Stimulated activated memory B cell treated with anti-CD40 and anti-IgM and Interleukin-4, amounts not matched to agents 10 μg/mL and 1 μg/mL and 100 μg/mL, for 72 hours (primary cell): ENCODE data around the gene TMEM114.

Experiments
- ATAC-seq: fragments of 150-1000 bp; cut with Tn5 transposase; 2 replicates; pipeline ENCODE4 v1.10.0; 2021
- H3K27ac Mint-ChIP-seq: one replicate; pipeline ENCODE4 v1.8.0; 2022; ENCODE audit warnings: mild to moderate bottlenecking, mixed read lengths
- H3K27me3 Mint-ChIP-seq: one replicate; pipeline ENCODE4 v1.8.0; 2022; ENCODE audit warnings: mixed read lengths
- H3K36me3 Mint-ChIP-seq: one replicate; pipeline ENCODE4 v1.8.0; 2022; ENCODE audit warnings: mixed read lengths
- H3K4me1 Mint-ChIP-seq: one replicate; pipeline ENCODE4 v1.8.0; 2022; ENCODE audit warnings: mixed read lengths
- H3K4me3 Mint-ChIP-seq: one replicate; pipeline ENCODE4 v1.8.0; 2022; ENCODE audit warnings: mild to moderate bottlenecking, moderate library complexity, mixed read lengths
- H3K9me3 Mint-ChIP-seq: one replicate; pipeline ENCODE4 v1.8.0; 2022; ENCODE audit warnings: mixed read lengths

Gene TMEM114

GRCh38 chr16:8589057-8589899 is 1.0 kb downstream of the TMEM114 start:
- Mint-ChIP-seq H3K9me3 (peaks cover under 1% of the 10 kb centered on the region), H3K27me3 (peaks cover 19% of the 10 kb centered on the region), H3K4me3 (peak overlapping the region; percentile 27), H3K36me3 (no peaks in the 10 kb centered on the region), H3K4me1 (peaks cover 12% of the 10 kb centered on the region), H3K27ac (no peak overlapping the region)
- ATAC-seq, result no peak

- H3K4me3 Mint-ChIP-seq, result no peak overlapping the region
- peaks cover 2% of the 10 kb centered on the region for H3K9me3 Mint-ChIP-seq
- ATAC-seq, result no peak
- no peak overlapping the region for H3K27ac Mint-ChIP-seq
- peaks cover 10% of the 10 kb centered on the region for H3K4me1 Mint-ChIP-seq
- peaks cover 17% of the 10 kb centered on the region for H3K27me3 Mint-ChIP-seq
- H3K36me3 Mint-ChIP-seq, result no peaks in the 10 kb centered on the region
Observed at GRCh38 chr16:8588682-8589056, 1.6 kb downstream of the TMEM114 start.

GRCh38 chr16:8587065-8587464 is 3.2 kb downstream of the TMEM114 start:
- Mint-ChIP-seq H3K9me3 (peaks cover 2% of the 10 kb centered on the region), H3K4me3 (no peak overlapping the region), H3K27ac (no peak overlapping the region), H3K4me1 (peaks cover 19% of the 10 kb centered on the region), H3K27me3 (peaks cover 27% of the 10 kb centered on the region), H3K36me3 (no peaks in the 10 kb centered on the region)
- ATAC-seq, result no peak

GRCh38 chr16:8585857-8586256 is 4.5 kb downstream of the TMEM114 start:
- H3K9me3 Mint-ChIP-seq, result peaks cover 2% of the 10 kb centered on the region
- no peak overlapping the region for H3K4me3 Mint-ChIP-seq
- H3K27me3 Mint-ChIP-seq, result peaks cover 33% of the 10 kb centered on the region
- H3K27ac Mint-ChIP-seq, result no peak overlapping the region
- H3K36me3 Mint-ChIP-seq, result no peaks in the 10 kb centered on the region
- peaks cover 24% of the 10 kb centered on the region for H3K4me1 Mint-ChIP-seq
- no peak for ATAC-seq

GRCh38 chr16:8585041-8585440 is 5.3 kb downstream of the TMEM114 start:
- Mint-ChIP-seq H3K27me3 (peaks cover 34% of the 10 kb centered on the region), H3K4me3 (no peak overlapping the region), H3K4me1 (peaks cover 24% of the 10 kb centered on the region), H3K27ac (no peak overlapping the region), H3K9me3 (peaks cover 2% of the 10 kb centered on the region), H3K36me3 (no peaks in the 10 kb centered on the region)
- no peak for ATAC-seq

- Mint-ChIP-seq H3K36me3 (no peaks in the 10 kb centered on the region), H3K4me3 (no peak overlapping the region), H3K4me1 (peaks cover 17% of the 10 kb centered on the region), H3K27ac (no peak overlapping the region), H3K27me3 (peaks cover 42% of the 10 kb centered on the region), H3K9me3 (peaks cover 2% of the 10 kb centered on the region)
- no peak for ATAC-seq
Observed at GRCh38 chr16:8583732-8584131, 6.6 kb downstream of the TMEM114 start.

- Mint-ChIP-seq H3K27me3 (peaks cover 43% of the 10 kb centered on the region), H3K4me1 (peaks cover 14% of the 10 kb centered on the region), H3K27ac (no peak overlapping the region), H3K9me3 (peaks cover 2% of the 10 kb centered on the region), H3K36me3 (no peaks in the 10 kb centered on the region), H3K4me3 (no peak overlapping the region)
- ATAC-seq, result no peak
Observed at GRCh38 chr16:8583199-8583598, 7.1 kb downstream of the TMEM114 start.

GRCh38 chr16:8581831-8582580 is 8.3 kb downstream of the TMEM114 start:
- Mint-ChIP-seq H3K4me3 (no peak overlapping the region), H3K9me3 (peaks cover 2% of the 10 kb centered on the region), H3K27me3 (peaks cover 44% of the 10 kb centered on the region), H3K27ac (no peak overlapping the region), H3K36me3 (no peaks in the 10 kb centered on the region), H3K4me1 (peaks cover 14% of the 10 kb centered on the region)
- peak; percentile 68 for ATAC-seq

- ATAC-seq, result no peak
- Mint-ChIP-seq H3K4me1 (peaks cover 14% of the 10 kb centered on the region), H3K9me3 (peaks cover 2% of the 10 kb centered on the region), H3K4me3 (no peak overlapping the region), H3K36me3 (no peaks in the 10 kb centered on the region), H3K27me3 (peaks cover 51% of the 10 kb centered on the region), H3K27ac (no peak overlapping the region)
Observed at GRCh38 chr16:8579559-8579958, 10.8 kb downstream of the TMEM114 start.

GRCh38 chr16:8577678-8578304 is 12.5 kb downstream of the TMEM114 start:
- H3K27ac Mint-ChIP-seq, result no peak overlapping the region

GRCh38 chr16:8576141-8577004 is 13.9 kb downstream of the TMEM114 start:
- Mint-ChIP-seq H3K9me3 (no peaks in the 10 kb centered on the region), H3K27me3 (peaks cover 63% of the 10 kb centered on the region), H3K4me3 (no peak overlapping the region), H3K27ac (no peak overlapping the region), H3K4me1 (no peaks in the 10 kb centered on the region), H3K36me3 (no peaks in the 10 kb centered on the region)
- no peak for ATAC-seq

More at GRCh38 chr16:8577678-8578304, 12.5 kb downstream of the TMEM114 start:
- Mint-ChIP-seq H3K27me3 (peaks cover 63% of the 10 kb centered on the region), H3K4me3 (no peak overlapping the region), H3K4me1 (peaks cover 12% of the 10 kb centered on the region), H3K36me3 (no peaks in the 10 kb centered on the region), H3K9me3 (no peaks in the 10 kb centered on the region)
- ATAC-seq, result no peak

- peaks cover 66% of the 10 kb centered on the region for H3K27me3 Mint-ChIP-seq
- H3K9me3 Mint-ChIP-seq, result no peaks in the 10 kb centered on the region
- H3K27ac Mint-ChIP-seq, result no peak overlapping the region
- H3K36me3 Mint-ChIP-seq, result no peaks in the 10 kb centered on the region
- no peak for ATAC-seq
- H3K4me3 Mint-ChIP-seq, result no peak overlapping the region
- no peaks in the 10 kb centered on the region for H3K4me1 Mint-ChIP-seq
Observed at GRCh38 chr16:8575399-8575798, 14.9 kb downstream of the TMEM114 start.

- H3K4me1 Mint-ChIP-seq, result no peaks in the 10 kb centered on the region
- H3K27ac Mint-ChIP-seq, result no peak overlapping the region
- ATAC-seq, result no peak
- H3K36me3 Mint-ChIP-seq, result no peaks in the 10 kb centered on the region
- no peak overlapping the region for H3K4me3 Mint-ChIP-seq
- H3K9me3 Mint-ChIP-seq, result no peaks in the 10 kb centered on the region
- H3K27me3 Mint-ChIP-seq, result peaks cover 72% of the 10 kb centered on the region
Observed at GRCh38 chr16:8572919-8573724, 17.2 kb downstream of the TMEM114 start.
